ENCODE data around the gene GPR137.

DNA sequence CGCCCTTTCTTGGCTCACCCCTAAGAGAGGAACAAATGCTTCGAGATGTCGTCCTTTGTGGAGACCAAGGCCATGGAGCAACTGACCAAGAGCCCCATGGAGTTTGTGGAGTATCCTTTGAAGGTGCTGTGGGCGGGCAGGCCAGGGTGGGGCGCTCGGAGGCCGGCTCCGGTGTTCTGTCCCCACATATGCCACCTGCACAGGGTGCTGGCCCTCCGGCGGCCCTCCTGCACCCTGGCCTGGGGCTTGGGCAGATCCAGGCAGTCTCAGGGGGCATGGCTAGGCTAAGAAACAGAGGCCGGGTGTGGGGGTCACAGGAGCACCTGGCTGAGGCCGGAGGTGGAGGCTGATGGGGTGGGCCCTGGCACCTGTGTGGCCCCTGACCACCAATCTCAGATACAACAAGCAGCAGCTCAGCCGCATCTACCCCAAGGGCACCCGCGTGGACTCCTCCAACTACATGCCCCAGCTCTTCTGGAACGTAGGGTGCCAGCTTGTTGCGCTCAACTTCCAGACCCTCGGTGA, 24.0 kb upstream of the GPR137 start:
- TF ChIP-seq POLR2AphosphoS5 (IDR thresholded peaks at IDR 0.05; ENCODE audit: low read depth, low read length) = no peak
- TF ChIP-seq, protein P1, sequence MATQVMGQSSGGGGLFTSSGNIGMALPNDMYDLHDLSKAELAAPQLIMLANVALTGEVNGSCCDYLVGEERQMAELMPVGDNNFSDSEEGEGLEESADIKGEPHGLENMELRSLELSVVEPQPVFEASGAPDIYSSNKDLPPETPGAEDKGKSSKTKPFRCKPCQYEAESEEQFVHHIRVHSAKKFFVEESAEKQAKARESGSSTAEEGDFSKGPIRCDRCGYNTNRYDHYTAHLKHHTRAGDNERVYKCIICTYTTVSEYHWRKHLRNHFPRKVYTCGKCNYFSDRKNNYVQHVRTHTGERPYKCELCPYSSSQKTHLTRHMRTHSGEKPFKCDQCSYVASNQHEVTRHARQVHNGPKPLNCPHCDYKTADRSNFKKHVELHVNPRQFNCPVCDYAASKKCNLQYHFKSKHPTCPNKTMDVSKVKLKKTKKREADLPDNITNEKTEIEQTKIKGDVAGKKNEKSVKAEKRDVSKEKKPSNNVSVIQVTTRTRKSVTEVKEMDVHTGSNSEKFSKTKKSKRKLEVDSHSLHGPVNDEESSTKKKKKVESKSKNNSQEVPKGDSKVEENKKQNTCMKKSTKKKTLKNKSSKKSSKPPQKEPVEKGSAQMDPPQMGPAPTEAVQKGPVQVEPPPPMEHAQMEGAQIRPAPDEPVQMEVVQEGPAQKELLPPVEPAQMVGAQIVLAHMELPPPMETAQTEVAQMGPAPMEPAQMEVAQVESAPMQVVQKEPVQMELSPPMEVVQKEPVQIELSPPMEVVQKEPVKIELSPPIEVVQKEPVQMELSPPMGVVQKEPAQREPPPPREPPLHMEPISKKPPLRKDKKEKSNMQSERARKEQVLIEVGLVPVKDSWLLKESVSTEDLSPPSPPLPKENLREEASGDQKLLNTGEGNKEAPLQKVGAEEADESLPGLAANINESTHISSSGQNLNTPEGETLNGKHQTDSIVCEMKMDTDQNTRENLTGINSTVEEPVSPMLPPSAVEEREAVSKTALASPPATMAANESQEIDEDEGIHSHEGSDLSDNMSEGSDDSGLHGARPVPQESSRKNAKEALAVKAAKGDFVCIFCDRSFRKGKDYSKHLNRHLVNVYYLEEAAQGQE (IDR thresholded peaks at IDR 0.05; ENCODE audit: insufficient read depth in 1 of 2, low read depth in 2 of 2, low read length in 2 of 2) = no peak
